HG02678 (cell line): ENCODE results near the gene PAX8.
"Not testable (repeated sequence)": the region's sequence is repeated elsewhere in the genome, so short reads cannot be mapped to it uniquely, and the experiment has no call there.

Experiments used
- ATAC-seq: cut with Tn5 transposase; IDR thresholded peaks from one replicate; pipeline ENCODE4 v1.9.1; 2021; ENCODE audit warnings: mild to moderate bottlenecking, moderate library complexity; ENCODE audit not compliant: unreplicated experiment

Gene PAX8

DNA sequence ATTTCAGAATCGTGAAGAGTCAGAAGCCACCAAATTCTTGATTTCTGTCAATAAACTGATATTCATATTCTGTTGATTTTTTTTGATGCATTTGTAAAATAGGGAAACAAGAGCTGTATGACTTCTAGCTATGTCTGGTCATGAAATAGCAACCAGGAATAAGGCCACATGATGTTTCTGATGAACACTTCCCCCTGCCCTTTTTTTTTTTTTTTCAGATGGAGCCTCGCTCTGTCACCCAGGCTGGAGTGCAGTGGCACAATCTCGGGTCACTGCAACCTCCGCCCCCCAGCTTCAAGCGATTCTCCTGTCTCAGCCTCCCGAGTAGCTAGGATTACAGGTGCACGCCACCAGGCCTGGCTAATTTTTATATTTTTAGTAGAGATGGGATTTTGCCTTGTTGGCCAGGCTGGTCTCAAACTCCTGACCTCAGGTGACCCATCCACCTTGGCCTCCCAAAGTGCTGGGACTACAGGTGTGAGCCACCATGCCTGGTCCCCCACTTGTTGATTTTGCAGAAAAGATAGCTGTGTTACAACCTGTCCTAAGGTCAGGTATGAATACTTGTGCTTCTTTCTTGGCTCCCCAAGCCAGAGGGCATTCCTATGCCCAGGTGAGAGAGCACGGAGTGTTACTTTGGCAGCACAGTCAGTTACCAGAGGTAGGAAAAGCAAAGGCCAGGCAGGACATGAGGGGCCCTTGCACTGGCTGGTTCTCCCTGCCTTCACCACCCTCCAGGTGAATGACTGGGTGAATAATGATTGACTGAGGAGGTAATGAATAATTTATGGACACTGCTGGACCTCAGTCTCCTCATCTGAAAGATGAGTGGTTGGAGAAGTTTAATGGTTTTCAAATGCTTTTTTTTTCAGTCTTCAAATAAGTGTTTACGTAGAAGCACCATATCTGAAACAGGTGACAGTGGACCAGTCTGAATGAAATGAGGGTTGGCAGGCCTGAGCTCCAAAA lies 39.6 kb downstream of the PAX8 start:
- ATAC-seq: no peak

DNA sequence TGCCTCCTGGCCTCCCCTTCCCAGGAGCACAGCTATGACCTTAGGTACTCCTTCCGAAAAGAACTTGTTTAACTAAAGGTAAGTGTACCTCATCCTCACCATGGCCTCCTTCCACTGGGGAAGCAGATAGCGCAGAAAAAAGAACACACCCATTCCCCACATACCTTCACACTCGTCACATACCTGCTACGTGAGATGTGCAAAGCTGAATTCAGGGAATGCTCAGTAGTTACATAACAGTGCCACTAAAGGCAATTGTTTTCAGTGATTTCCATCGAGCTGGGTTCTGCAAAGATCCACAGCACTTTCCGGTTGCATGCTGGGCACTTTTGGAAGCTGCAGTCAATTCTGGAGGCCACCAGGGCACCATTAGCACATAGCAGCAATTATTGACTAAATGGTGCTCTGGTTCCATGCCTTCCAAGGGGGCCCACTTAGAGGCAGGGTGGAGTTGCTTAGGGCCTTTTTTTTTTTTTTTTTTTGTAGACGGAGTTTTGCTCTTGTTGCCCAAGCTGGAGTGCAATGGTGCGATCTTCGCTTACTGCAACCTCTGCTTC lies 41.0 kb downstream of the PAX8 start:
- no peak for ATAC-seq

DNA sequence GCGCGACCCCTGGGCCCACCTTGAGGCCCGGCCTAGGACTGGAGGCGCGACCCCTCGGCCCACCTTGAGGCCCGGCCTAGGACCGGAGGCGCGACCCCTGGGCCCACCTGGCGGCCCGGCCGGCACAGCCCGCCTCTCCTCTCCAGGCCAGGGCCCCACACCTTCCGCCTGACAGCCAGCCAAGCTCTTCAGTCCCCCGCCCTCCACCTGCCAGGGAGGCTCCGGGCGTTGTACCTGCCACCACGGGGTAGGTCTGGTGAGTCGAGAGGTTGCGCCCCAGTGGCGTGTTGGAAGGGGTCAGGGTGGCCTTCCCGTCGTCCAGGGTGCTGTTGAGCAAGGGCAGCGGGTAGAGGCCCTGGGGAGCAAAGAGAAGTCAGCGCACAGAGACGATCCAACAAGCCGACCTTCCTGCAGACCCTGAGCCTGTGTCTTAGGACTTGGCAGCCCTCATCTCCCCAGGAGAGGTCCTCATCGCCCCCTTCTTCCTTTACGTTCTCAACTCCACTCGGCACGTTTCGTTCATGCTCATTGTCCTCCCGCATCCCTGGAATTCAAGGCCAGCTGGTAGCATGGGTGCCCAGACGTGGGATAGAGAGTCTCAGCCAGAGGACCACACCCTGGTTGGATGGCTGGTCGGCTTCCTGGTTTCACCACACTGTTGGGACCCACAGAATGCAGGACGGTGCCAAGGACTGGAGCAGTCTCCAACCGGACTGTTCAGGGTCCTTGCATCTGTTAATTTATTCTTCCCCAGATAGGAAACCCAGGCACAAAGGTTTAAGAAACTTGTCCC lies 42.2 kb downstream of the PAX8 start:
- ATAC-seq: no peak

DNA sequence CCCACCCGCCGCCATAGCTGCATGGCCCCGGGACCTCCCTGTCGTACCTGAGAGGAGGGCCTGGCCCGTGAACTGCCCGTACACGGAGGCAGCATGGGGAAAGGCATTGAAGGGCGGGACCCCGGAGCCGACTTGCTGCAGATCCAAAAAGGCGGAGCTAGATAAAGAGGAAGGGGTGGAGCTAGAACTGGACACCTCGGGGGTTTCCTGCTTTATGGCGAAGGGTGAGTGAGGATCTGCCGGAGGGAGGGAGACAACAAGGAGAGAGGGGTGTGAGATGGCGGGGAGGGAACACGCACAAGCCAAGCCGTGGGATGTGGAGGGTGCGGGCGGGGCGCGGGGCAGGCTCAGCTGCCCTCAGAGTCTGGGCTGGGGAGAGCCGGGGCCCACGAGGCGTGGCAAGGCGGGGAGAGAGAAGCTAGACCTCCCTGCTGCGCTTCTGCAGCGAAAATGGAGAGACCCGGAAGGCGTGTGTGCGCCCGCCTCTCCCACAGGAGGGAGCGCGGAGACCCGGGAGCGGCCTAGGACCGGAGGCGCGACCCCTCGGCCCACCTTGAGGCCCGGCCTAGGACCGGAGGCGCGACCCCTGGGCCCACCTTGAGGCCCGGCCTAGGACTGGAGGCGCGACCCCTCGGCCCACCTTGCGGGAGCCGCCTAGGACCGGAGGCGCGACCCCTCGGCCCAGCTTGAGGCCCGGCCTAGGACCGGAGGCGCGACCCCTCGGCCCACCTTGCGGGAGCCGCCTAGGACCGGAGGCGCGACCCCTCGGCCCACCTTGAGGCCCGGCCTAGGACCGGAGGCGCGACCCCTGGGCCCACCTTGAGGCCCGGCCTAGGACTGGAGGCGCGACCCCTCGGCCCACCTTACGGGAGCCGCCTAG lies 43.1 kb downstream of the PAX8 start:
- not testable (repeated sequence) for ATAC-seq

DNA sequence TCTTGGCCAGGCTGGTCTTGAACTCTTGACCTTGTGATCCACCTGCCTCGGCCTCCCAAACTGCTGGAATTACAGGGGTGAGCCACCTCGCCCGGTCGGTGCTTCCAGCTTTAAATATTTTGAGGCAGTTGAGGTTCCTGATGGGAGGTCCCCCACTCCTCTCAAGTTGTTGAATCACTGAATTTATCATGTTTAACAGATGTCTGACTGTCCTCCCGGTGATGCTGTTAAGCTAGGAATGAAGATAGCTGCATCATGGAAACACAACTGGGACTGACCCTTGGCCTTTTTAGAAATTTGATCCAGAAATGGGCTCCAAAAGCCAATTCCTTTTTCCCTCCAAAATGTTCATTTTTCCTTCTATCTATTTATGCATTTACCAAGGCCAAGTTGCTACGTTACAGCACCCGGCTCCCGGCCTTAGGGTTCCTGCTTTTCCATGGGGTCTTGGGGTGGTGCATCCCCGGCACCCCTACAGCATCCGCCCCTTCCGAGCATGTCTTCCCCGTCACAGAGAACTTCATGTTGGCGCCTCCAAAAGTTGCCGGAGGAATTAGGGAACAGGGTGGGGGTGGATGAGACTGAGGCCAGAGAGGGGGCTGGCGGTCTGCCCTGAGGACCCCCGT lies 43.9 kb downstream of the PAX8 start:
- ATAC-seq: no peak

DNA sequence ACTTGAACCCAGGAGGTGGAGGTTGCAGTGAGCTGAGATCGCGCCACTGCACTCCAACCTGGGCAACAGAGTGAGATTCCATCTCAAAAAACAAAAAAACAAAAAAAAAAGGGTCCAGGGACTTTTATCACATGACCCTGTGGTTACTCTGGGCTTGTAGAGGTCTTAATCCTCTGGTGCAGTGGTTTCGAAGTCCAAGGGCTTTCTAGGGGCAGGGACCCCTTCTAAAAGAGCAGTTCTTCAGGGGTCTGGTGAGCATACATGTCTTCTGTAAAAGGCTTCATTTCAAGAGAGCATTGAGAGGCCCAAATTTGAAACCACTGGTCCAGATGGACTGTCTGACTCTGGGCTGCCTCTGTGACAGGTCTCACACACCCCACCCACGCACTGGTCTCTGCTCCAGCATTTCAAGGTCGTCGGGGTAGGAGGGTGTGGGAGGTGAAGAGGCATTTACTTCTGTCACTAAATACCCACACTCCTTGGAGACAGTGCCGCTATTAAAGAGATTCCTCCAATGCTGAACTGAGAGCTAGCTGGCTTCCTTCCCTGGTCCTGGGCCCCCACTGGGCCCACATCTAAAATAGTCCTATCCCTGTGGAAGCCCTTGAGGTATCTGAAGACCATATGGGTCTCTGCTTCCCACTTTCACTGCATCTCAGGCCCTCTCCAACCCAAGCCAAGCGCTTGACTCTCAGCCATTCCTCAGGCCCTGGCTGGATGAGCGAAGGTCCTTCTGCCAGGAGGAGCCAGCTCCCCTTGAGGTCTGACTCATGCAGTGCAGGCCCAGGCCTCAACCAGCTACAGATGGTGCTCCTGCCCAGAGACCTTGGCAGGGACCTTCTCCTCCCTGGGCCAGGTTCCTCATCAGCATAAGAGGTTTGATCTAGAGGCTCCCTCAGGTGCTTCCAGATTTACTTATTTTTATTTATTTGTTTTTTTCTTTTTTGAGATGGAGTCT lies 44.8 kb downstream of the PAX8 start:
- no peak for ATAC-seq

DNA sequence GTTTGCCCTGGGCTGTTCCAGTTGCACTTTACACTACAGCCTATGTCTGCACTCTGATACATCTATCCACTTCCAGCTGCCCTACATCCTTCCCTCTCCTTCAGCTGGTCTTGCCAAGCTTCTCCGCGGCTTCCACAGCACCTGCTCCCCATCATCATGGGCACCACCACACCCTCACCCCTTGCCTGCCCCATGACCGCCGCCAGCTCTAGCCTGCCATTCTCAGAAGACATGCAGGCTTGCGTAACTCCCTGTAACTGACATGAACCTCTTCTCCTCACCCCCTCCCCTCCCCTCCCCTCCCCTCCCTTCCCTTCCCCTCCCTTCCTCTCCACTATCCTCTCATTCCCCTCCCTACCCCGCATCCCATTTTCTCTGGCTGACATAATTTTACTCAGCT lies 46.0 kb downstream of the PAX8 start:
- no peak for ATAC-seq

DNA sequence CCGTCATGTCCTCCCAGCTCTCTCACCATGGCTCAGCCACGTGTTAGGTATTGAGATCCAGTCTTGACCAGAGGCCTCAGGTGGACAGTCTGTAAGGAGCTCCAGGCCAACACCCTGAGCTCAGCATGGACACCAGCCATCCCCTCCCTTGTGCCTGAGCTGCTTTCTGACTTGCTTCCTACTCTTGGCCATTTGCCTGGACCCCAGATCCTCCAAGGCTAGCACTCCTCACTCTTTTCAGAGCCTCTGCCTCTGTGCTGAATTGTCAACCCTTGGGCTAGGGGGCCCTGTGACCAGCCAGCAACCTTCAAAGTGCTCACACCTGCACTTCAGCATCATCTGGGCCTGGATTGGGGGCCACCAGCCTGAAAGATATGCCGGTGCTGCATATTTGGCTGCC lies 46.6 kb downstream of the PAX8 start:
- ATAC-seq: no peak

DNA sequence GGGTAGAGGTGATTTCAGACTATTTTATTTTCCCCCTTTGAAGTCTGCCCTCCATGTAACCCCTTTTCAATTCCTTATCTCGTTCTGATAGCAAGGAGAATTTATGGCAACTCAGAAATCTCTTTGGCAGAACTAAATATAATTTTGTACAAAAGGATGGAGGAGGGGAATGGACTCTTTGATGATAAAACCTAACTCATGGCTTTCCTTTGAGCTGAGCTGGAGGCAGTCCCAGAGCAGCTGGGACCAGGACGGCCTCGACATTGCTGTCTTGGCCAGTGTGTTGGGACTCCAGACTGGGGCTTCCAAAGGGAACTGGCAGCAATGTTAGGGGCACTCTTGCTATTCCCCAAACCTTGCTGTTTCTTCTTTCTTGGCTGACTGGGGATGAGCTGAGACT lies 47.7 kb downstream of the PAX8 start:
- no peak for ATAC-seq

DNA sequence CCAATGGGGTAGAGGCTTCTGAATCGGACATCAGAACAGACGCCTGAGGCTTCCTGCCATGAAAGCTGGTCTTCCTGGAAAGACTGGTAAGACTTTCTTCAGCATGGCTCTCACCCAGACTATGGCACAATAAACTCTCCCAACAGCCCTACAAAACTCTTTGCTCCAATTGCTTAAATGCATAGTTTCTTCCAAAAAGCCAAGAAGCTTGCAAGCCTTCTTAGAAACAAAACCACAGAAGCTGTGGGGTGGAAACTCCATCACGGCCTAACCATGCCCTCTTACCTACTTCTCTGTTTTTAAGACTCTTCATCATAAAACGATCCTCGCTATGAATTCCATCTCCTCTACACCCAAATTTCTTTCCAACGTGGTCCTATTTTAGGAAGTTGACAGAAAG lies 48.2 kb downstream of the PAX8 start:
- no peak for ATAC-seq

DNA sequence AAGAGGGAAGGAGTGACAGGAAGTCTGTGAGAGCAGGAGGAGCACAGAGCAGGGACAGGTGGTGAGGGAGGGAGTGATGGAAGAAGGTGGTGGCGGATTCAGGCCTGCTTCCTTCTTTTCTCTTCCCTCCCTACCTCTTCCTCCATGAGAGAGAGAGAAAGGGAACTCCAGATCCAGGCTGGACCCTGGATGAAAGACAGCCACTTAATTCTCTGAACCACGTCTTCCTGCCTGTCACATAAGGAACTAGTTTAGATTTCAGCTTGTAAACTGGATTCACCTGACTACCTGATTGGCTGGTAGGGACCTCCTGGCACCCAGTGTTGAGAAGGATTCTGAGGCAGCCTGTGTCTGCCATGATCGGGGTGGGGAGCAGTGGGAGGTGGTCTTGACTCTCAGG lies 48.9 kb downstream of the PAX8 start:
- ATAC-seq: no peak

DNA sequence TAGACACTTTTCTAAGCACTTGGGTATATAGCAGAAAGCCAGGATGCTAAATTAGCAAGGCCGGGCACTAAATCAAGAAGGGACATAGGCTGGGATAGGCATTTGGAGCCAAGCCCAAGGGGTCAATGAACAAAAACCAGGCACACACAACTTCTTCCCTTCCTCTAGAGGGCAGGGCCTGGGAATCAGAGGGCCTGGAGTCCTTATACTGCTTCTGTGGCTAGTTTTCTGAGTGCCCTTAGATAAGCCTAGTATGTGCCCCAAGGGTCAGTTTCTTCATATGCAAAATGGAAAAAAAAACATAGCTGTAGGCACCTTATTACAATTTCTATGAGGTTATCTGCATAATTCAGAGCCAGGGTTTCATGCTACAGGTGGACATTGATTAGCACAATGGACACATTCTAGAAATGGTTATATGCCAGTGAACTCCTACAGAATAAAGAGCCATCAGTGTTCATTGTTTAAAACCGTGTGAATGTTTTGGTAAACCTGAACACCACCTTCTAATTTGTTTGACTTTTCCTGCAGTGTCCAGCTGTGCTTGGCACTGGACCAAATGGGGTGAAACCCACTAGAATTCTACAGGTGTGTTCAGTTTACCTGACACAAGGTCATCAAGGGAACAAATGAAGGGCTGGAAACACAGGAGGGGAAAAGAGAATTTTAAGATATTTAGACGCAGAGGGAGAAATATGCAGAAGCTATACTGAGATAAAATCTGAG lies 49.6 kb downstream of the PAX8 start:
- no peak for ATAC-seq

DNA sequence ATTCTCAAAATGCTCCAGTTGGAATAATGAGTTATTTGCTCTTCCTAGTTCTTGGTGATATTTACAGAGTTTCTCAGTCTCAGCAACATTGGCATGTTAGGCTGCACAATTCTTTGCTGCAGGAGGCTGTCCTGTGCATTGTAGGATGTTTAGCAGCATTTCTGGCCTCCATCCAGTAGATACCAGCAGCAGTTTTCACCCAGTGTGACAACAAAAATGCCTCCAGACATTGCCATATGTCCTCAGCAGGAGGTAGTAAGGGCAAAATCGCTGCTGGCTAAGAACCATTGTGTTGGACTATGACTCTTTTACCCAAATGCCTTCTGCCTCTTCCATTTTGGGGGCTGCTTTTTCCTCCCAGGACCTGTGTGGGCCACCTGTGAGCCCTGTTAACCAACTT lies 50.4 kb downstream of the PAX8 start:
- ATAC-seq: no peak

DNA sequence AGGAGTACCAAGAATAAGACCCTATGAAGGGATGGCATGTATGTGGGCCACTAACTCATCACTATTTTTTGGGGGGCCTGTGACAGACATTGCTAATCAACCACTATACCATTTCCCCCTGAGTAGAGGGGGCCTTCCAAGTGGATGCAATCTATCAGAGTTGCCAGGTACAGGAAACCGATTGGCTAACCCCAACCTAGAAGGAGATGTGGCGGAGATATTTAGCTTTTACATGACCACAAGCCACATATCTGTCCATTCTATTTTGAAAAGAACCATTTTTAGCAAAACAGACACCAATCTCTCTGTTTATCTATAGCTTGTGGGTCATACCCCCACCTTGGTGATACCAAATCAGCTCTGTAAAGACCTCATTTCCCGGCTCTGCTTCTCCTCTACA lies 51.0 kb downstream of the PAX8 start:
- no peak for ATAC-seq

DNA sequence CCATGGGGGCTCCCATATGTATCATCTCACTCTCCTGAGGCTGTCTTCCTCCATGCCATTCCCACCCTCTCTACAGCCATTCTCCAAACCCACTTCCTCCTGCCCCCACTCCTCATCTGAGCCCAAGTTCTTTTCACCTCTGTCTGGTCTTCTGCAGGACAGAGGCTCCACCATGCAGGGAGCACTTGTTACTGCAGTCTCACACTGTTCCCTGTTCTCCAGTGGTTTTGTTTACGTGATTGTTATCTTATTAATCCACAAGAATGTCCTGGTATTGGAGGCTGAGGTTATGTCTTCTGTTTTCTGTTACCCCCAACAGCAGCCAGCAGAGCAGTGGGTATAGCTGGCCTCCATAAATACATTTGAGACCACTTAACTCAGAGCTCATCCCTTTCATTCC lies 51.4 kb downstream of the PAX8 start:
- ATAC-seq: no peak

DNA sequence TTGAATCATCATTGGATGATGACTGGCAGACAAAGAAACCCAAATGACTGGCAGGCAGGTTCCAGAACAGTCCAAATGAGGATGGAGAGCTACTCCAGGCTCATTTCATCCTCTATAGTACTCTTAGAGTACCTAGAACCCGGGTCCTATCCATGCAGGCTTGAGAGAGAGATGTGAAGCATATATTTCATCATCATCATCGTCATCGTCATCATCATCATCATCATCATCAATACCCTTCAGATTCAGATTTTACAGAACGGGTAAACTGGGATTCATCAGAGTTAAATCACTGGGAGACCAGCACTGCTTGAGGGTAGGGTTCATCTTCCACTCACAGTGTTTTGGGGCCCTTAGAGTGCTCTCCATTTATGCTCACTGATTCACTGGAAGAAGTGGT lies 52.3 kb downstream of the PAX8 start:
- no peak for ATAC-seq

DNA sequence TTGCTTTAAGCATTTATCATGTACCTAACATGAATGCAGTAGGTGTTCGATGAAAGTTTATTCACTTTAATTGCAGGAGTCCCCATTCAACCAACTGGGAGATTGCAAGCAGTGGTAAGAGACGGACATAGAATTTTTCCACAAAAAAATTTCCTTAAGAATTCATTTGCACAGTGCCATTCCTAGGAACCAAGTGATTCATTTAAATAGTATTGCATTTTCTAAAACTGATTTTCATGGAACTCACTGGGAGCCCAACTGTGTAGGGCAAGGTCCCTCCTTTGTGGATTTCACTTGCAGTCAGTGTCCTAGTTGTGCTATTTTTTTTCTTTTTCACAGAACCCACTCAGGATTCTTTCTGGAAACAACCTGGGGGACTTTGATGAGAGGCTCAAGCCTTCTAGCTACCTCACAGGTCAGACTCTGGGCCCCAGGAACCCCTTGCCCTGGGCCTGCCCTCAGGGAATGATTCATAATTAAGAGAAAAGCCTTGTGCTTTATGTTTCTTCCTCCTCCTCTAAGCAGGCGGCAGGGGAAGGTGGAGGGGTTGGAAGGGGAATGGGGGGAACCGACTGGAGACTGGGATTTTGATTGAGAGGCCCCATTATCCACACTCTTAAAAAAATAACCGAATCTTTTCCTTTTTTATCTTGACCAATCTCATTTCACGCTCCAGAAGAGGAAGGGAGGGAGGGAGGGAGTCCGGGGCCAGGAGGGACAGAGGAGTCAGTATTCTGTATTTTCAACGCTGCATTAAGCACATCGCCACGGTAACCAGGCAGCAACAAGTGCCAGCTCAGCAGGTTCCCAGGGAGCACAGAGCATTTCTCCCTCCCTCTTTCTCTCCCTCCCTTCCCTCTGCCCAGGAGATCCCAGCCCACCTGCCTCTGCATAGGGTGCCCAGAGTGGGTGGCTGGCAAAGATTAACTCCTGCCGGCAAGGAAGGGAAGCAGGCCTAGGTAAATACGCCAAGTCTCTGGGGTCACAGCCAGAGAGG lies 53.2 kb downstream of the PAX8 start:
- no peak for ATAC-seq
